Measurements from ENCODE around the gene STAT5B. TPM values are rescaled to one million over a fixed set of nuclear protein-coding genes. Genes with fewer than 3 reads are reported as not detected.

The STAT5B gene
- total RNA-seq, 1 donor from 2014 or later, result 23.1 TPM

- Mint-ChIP-seq H3K36me3 (ENCODE audit: low read depth, unreplicated experiment) (no peaks in the 10 kb centered on the region), H3K27me3 (ENCODE audit: low read depth, unreplicated experiment) (peaks cover 68% of the 10 kb centered on the region)
- no peak for FAIRE-seq
These were observed 98.5 kb downstream of the STAT5B start for GRCh38 chr17:42177684-42178083.

GRCh38 chr17:42174126-42174783 is 101.9 kb downstream of the STAT5B start:
- Histone ChIP-seq H2AFZ (ENCODE audit: low read depth, low read length) (no peak overlapping the region), H3K4me3 (ENCODE audit: insufficient read depth, low read depth, low read length) (no peak overlapping the region), H4K20me1 (ENCODE audit: insufficient read depth, low read length) (no peaks in the 10 kb centered on the region), H3K9me3 (ENCODE audit: insufficient read depth, low read depth, low read length) (no peaks in the 10 kb centered on the region), H3K27me3 (ENCODE audit: insufficient read depth, low read length) (peaks cover 14% of the 10 kb centered on the region), H3K4me1 (ENCODE audit: insufficient read depth, low read length) (no peaks in the 10 kb centered on the region), H3K36me3 (ENCODE audit: insufficient read depth, low read length) (no peaks in the 10 kb centered on the region), H3K79me2 (ENCODE audit: insufficient read depth, low read length) (no peaks in the 10 kb centered on the region), H3K4me2 (ENCODE audit: low read length) (no peak overlapping the region), H3K27ac (ENCODE audit: low read depth, low read length) (no peak overlapping the region), H3K9ac (ENCODE audit: low read length) (no peak overlapping the region)
- no peaks in the 10 kb centered on the region for H3K9me3 Mint-ChIP-seq (ENCODE audit: unreplicated experiment)
- DNase-seq (ENCODE audit: low read depth) (no peak), FAIRE-seq (no peak)
- H3K36me3 Mint-ChIP-seq (ENCODE audit: low read depth, unreplicated experiment), result no peaks in the 10 kb centered on the region
- H3K4me1 Mint-ChIP-seq (ENCODE audit: low read depth, unreplicated experiment), result no peaks in the 10 kb centered on the region
- H3K4me3 Mint-ChIP-seq (ENCODE audit: unreplicated experiment), result no peak overlapping the region
- H3K27ac Mint-ChIP-seq (ENCODE audit: unreplicated experiment), result no peak overlapping the region
- TF ChIP-seq CTCF (IDR thresholded peaks at IDR 0.05; ENCODE audit: insufficient read depth, low read depth, low read length) (no peak), EZH2 (IDR thresholded peaks at IDR 0.05; ENCODE audit: insufficient read depth, low read length) (no peak)
- H3K27me3 Mint-ChIP-seq (ENCODE audit: low read depth, unreplicated experiment), result peaks cover 56% of the 10 kb centered on the region

More at GRCh38 chr17:42177684-42178083, 98.5 kb downstream of the STAT5B start:
- no peaks in the 10 kb centered on the region for H3K9me3 ChIP-seq (ENCODE audit: insufficient read depth, low read depth, low read length)
- no peaks in the 10 kb centered on the region for H3K79me2 ChIP-seq (ENCODE audit: insufficient read depth, low read length)
- peaks cover 35% of the 10 kb centered on the region for H3K27me3 ChIP-seq (ENCODE audit: insufficient read depth, low read length)
- no peak overlapping the region for H3K9ac ChIP-seq (ENCODE audit: low read length)
- H2AFZ ChIP-seq (ENCODE audit: low read depth, low read length), result no peak overlapping the region
- H3K4me1 ChIP-seq (ENCODE audit: insufficient read depth, low read length), result no peaks in the 10 kb centered on the region
- Mint-ChIP-seq H3K9me3 (ENCODE audit: unreplicated experiment) (no peaks in the 10 kb centered on the region), H3K4me1 (ENCODE audit: low read depth, unreplicated experiment) (no peaks in the 10 kb centered on the region), H3K4me3 (ENCODE audit: unreplicated experiment) (no peak overlapping the region), H3K27ac (ENCODE audit: unreplicated experiment) (no peak overlapping the region)
- H4K20me1 ChIP-seq (ENCODE audit: insufficient read depth, low read length), result no peaks in the 10 kb centered on the region
- no peaks in the 10 kb centered on the region for H3K36me3 ChIP-seq (ENCODE audit: insufficient read depth, low read length)
- no peak overlapping the region for H3K27ac ChIP-seq (ENCODE audit: low read depth, low read length)
- H3K4me3 ChIP-seq (ENCODE audit: insufficient read depth, low read depth, low read length), result no peak overlapping the region
- no peak overlapping the region for H3K4me2 ChIP-seq (ENCODE audit: low read length)
- no peak for DNase-seq (ENCODE audit: low read depth)
- TF ChIP-seq EZH2 (IDR thresholded peaks at IDR 0.05; ENCODE audit: insufficient read depth, low read length) (no peak), CTCF (IDR thresholded peaks at IDR 0.05; ENCODE audit: insufficient read depth, low read depth, low read length) (no peak)

- H3K9me3 ChIP-seq (ENCODE audit: insufficient read depth, low read depth, low read length), result no peaks in the 10 kb centered on the region
- no peak overlapping the region for H3K9ac ChIP-seq (ENCODE audit: low read length)
- no peaks in the 10 kb centered on the region for H3K79me2 ChIP-seq (ENCODE audit: insufficient read depth, low read length)
- Mint-ChIP-seq H3K9me3 (ENCODE audit: unreplicated experiment) (peaks cover 6% of the 10 kb centered on the region), H3K27ac (ENCODE audit: unreplicated experiment) (no peak overlapping the region), H3K36me3 (ENCODE audit: low read depth, unreplicated experiment) (peaks cover 3% of the 10 kb centered on the region), H3K27me3 (ENCODE audit: low read depth, unreplicated experiment) (peaks cover 55% of the 10 kb centered on the region), H3K4me3 (ENCODE audit: unreplicated experiment) (no peak overlapping the region), H3K4me1 (ENCODE audit: low read depth, unreplicated experiment) (no peaks in the 10 kb centered on the region)
- no peaks in the 10 kb centered on the region for H3K36me3 ChIP-seq (ENCODE audit: insufficient read depth, low read length)
- FAIRE-seq (no peak), DNase-seq (ENCODE audit: low read depth) (no peak)
- H3K4me2 ChIP-seq (ENCODE audit: low read length), result no peak overlapping the region
- no peaks in the 10 kb centered on the region for H4K20me1 ChIP-seq (ENCODE audit: insufficient read depth, low read length)
- H3K4me3 ChIP-seq (ENCODE audit: insufficient read depth, low read depth, low read length), result no peak overlapping the region
- TF ChIP-seq CTCF (IDR thresholded peaks at IDR 0.05; ENCODE audit: insufficient read depth, low read depth, low read length) (no peak), EZH2 (IDR thresholded peaks at IDR 0.05; ENCODE audit: insufficient read depth, low read length) (no peak)
- H3K4me1 ChIP-seq (ENCODE audit: insufficient read depth, low read length), result no peaks in the 10 kb centered on the region
- no peak overlapping the region for H2AFZ ChIP-seq (ENCODE audit: low read depth, low read length)
- H3K27ac ChIP-seq (ENCODE audit: low read depth, low read length), result no peak overlapping the region
- H3K27me3 ChIP-seq (ENCODE audit: insufficient read depth, low read length), result peaks cover 13% of the 10 kb centered on the region
These were observed 104.4 kb downstream of the STAT5B start for GRCh38 chr17:42171831-42172230.

Data from astrocyte (in vitro differentiated cells and primary cell).